HG03175 (cell line): Measurements from ENCODE around the gene BRINP1.

Experiments
- ATAC-seq: cut with Tn5 transposase; IDR thresholded peaks from one replicate; pipeline ENCODE4 v1.9.1; 2021; ENCODE audit warnings: mild to moderate bottlenecking, moderate library complexity; ENCODE audit not compliant: unreplicated experiment

BRINP1 gene

DNA sequence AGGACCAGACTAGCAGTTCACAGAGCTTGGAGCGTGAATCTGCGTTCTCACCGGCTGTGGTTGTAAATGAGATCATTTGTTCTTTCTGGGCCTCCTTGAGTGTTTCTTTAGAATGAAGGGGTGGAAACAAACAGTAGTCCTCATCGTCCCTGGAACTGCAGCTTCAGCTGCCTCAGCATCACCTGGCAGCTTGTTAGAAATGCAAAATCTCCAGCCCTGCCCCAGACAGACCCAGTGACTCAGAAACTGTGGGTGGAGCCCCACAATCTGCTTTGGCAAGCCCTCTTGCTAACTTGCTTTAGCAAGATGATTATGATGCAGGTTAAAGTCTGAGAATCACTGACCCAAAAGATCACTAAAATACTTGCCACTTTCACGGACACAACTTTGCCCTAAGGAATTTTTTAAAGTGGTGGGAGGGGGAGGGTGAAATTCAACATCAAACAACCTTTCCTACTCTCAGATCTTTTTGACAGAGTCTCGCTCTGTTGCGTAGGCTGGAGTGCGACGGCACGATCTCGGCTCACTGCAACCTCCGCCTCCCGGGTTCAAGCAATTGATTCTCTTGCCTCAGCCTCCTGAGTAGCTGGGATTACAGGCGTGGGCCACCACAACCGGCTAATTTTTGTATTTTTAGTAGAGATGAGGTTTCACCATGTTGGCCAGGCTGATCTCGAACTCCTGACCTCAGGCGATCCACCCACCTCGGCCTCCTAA is 86.0 kb downstream of the BRINP1 start:
- ATAC-seq: no peak

GRCh38 chr9:119282476-119283077 is 86.7 kb downstream of the BRINP1 start:
- ATAC-seq: no peak

- no peak for ATAC-seq
Observed at GRCh38 chr9:119280740-119281485, 88.3 kb downstream of the BRINP1 start.

DNA sequence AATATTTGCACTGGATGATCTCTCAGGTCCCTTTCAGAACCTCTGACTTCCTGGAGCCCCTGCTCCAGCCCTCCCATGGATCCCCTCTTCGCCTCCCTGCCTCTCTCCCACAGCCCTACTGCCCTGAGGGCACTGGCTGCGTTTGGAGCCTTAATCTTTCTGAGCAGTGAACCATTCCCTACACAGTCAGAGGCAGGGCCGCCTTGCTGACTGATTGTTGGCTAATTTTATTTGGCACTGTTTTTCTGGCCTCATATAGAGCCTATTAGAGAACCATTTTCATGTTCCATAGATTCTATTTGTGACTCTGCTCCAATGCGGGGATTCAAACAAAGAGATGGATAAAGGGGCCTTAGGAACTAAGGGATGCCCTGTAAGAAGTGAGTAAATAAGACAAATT is 91.1 kb downstream of the BRINP1 start:
- ATAC-seq: no peak

DNA sequence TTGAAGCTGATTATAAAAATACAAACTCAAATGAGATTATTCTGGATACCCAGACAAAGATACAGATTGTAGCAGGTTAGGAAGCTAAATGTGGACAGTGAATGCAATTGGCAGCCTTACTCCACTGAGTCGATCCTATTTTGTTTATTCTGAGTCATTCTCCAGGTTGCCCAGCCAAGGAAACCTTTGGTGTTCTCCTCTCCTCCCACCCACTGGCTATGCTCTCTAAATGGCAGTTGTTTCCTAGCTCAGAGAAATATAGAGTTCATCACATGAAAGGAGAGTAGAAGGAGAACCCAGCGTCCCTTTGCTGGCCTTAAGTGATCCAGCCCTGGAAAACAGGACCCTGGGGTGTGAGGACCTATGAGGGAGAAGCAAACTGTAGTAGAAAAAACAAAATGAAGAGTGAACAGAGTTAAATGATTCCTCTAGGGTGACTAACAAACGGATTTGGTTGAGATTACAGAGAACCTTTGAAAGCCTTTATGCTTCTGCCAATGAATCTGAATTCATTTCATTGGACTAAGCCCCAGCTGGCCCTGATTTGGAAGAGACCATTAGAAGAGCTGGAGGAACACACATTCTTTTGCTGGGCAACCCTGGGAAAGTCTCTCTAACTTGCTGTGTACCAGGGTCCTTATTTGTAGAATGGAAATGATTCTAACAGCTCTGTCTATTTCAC is 95.1 kb downstream of the BRINP1 start:
- ATAC-seq: no peak

- no peak for ATAC-seq
Observed at GRCh38 chr9:119273325-119273904, 95.8 kb downstream of the BRINP1 start.

- no peak for ATAC-seq
Observed at GRCh38 chr9:119272500-119273211, 96.6 kb downstream of the BRINP1 start.

DNA sequence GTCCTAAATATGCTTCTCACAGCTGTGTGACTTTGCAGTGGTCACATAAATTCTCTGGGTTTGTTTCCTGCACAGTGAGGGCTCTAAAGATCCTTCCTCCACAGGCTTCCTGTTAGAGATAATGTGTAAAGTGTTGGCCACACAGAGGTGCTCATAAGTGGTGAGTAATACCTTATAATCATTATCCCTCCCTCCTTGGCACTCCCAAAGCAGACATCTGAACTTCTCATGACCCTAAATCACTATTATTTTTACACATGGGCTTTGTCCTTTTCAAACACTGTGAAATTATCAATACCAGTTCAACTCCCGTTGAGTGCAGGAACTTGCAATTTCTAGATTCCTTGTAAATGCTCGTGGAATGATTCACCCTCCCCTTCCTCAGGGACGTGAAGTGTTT is 100.2 kb downstream of the BRINP1 start:
- no peak for ATAC-seq

DNA sequence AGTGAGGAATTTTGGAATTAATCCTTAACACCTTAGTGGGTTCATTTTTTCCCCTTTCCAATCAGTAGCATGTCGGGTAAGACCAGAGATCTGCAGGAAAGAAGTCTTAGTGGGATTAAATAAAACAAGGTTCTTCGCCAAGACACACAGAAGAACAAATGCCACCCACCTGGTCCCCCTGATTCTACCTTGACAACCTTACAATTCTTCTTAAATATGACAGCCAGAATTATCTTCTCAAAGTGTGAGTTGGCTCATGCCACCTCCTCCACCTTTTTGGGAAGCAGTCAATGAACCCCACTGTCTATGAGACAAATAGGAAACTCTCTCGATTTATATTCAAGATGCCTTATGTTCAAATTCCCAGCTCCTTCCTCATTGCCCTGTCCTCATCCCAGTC is 105.1 kb downstream of the BRINP1 start:
- ATAC-seq: no peak

- no peak for ATAC-seq
Observed at GRCh38 chr9:119257592-119257991, 111.6 kb downstream of the BRINP1 start.

DNA sequence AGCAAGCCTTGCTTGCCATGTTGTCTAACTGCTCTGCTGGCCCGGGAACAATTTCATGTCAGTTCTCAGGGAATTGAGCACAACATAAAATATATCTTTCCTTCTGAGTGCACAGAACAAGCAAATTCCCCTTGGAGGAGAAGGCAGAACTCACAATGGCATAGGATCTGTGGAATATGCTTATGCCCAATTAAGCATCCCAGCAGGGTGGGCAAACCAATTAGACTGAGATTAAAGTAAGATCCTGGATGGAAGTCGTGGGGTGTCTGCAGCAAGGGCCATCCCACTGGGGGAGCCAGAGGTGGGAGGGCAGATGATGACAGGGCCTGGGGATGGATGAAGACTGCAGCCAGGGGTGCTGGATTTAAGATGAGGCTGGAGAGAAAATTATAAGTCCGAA is 114.1 kb downstream of the BRINP1 start:
- ATAC-seq: no peak

DNA sequence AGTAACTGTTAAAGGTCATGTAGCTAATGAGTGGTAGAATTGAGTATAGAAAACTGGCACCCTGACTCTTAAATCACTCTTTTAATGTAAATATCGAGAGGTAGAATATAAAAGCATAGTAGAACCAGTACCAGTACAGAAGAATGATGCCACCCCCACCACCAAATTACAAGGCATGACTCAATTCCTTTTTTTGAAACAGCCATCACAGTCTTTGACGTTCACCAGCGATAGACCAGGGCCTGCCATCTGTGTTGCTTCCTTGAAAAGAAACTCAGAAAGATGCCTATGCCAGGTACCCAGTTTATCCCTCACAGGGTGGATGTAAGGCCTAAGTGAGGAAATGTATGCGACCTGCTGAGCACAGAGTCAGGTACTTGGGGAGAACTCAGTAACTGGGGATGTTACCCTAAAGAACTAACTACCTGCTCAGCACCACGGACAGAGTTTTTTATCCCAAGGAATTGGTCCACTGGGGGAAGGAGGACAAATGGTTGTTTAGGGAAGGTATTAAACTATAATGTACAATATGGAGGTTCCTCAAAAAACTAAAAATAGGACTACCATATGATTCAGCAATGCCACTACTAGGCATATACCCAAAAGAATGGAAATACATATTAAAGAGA is 116.5 kb downstream of the BRINP1 start:
- ATAC-seq: no peak

DNA sequence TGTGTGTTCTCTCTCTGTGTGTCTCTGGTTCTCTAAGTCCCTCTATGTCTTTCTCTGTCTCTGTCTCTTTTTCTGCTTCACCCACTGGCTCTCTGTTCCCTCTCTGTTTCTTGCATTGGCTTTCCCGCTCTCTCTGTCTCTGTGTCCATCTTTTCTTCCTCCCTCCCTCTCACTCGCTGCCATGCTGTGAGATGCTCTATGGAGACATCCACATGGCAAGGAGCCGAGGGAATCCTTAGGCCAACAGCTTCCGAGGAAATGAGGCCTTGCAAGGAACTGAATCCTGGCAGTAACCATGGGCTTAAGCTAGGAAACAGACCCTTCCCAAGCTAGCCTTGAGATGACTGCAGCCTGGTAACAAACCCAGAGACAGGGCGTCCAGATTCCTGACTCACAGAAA is 117.3 kb downstream of the BRINP1 start:
- ATAC-seq: no peak

DNA sequence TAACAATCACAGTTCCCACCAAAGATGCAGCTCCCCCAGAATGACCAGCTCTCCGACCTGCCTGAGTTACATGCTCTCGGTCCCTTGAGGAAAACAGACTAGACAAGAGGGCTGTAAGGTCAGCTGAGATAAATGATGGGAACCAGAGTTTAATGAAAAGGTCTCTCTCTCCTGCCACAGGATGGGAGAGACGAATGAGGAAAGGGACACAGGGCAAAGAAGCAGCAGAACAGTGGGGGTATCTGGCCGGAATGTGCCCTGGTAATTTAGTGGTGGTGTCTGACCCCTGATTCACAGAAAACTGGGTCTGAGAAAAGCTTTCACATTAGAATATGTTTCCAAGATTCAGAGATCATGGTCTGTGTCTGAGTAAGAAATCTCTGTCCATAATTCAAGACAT is 118.5 kb downstream of the BRINP1 start:
- no peak for ATAC-seq

- ATAC-seq: no peak
Observed at GRCh38 chr9:119240546-119240945, 128.7 kb downstream of the BRINP1 start.

DNA sequence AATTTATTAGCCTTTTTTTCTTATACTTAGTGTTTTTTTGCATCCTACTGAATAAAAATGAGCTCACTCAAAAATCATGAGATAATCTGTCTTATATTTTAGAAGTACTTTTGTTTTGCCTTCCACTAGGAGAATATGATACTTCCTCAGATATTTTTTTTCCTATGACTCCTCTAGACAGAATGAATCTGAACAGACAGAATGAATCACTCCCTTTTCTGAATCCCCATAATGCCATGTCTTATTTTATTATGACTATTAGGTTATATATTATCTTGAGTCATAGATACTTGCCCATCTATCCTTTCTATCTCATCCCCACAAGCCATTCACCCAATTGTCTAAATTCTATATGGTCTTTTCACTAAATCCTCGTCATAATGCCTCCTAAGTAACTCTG is 134.6 kb downstream of the BRINP1 start:
- ATAC-seq: no peak

- ATAC-seq: no peak
Observed at GRCh38 chr9:119227422-119227821, 141.8 kb downstream of the BRINP1 start.

GRCh38 chr9:119224431-119224830 is 144.8 kb downstream of the BRINP1 start:
- ATAC-seq: no peak

- ATAC-seq: no peak
Observed at GRCh38 chr9:119221276-119221675, 148.0 kb downstream of the BRINP1 start.

- no peak for ATAC-seq
Observed at GRCh38 chr9:119218293-119218692, 150.9 kb downstream of the BRINP1 start.
